ENCODE measurements around the gene CXorf49.
"Not testable (repeated sequence)": the region's sequence is repeated elsewhere in the genome, so short reads cannot be mapped to it uniquely, and the experiment has no call there.

Gene CXorf49

GRCh38 chrX:71671938-71672337 is 46.1 kb downstream of the CXorf49 start:
- no peaks in the 10 kb centered on the region for H3K4me1 ChIP-seq (ENCODE audit: control insufficient read depth in 2 of 2, insufficient read depth in 2 of 2, low read length in 2 of 2)
- H3K9me3 ChIP-seq (ENCODE audit: control insufficient read depth in 2 of 2, low read length in 2 of 2) = no peaks in the 10 kb centered on the region
- H3K4me3 ChIP-seq (ENCODE audit: low read length in 2 of 2) = no peak overlapping the region
- no peaks in the 10 kb centered on the region for H3K36me3 ChIP-seq (ENCODE audit: control insufficient read depth in 2 of 2, insufficient read depth in 2 of 2, low read length in 2 of 2)
- H3K27ac ChIP-seq (ENCODE audit: low read depth in 2 of 2, low read length in 2 of 2) = no peak overlapping the region
- no peak overlapping the region for H3K9ac ChIP-seq (ENCODE audit: low read depth in 1 of 2, low read length in 2 of 2)
- H3K27me3 ChIP-seq (ENCODE audit: control insufficient read depth in 2 of 2, insufficient read depth in 2 of 2, low read length in 2 of 2) = peaks cover 0 to 3% of the 10 kb centered on the region in 2 donors

GRCh38 chrX:71671043-71671780 is 46.9 kb downstream of the CXorf49 start:
- Histone ChIP-seq H3K9me3 (ENCODE audit: control insufficient read depth in 2 of 2, low read length in 2 of 2) (no peaks in the 10 kb centered on the region), H3K9ac (ENCODE audit: low read depth in 1 of 2, low read length in 2 of 2) (no peak overlapping the region), H3K4me3 (ENCODE audit: low read length in 2 of 2) (no peak overlapping the region), H3K27ac (ENCODE audit: low read depth in 2 of 2, low read length in 2 of 2) (no peak overlapping the region), H3K4me1 (ENCODE audit: control insufficient read depth in 2 of 2, insufficient read depth in 2 of 2, low read length in 2 of 2) (no peaks in the 10 kb centered on the region), H3K36me3 (ENCODE audit: control insufficient read depth in 2 of 2, insufficient read depth in 2 of 2, low read length in 2 of 2) (no peaks in the 10 kb centered on the region), H3K27me3 (ENCODE audit: control insufficient read depth in 2 of 2, insufficient read depth in 2 of 2, low read length in 2 of 2) (peaks cover 0 to 3% of the 10 kb centered on the region in 2 donors)

- not testable (repeated sequence) for H3K4me3 ChIP-seq (ENCODE audit: low read length in 2 of 2); H3K27ac ChIP-seq (ENCODE audit: low read depth in 2 of 2, low read length in 2 of 2); H3K4me1 ChIP-seq (ENCODE audit: control insufficient read depth in 2 of 2, insufficient read depth in 2 of 2, low read length in 2 of 2); H3K36me3 ChIP-seq (ENCODE audit: control insufficient read depth in 2 of 2, insufficient read depth in 2 of 2, low read length in 2 of 2); H3K9ac ChIP-seq (ENCODE audit: low read depth in 1 of 2, low read length in 2 of 2); H3K27me3 ChIP-seq (ENCODE audit: control insufficient read depth in 2 of 2, insufficient read depth in 2 of 2, low read length in 2 of 2); H3K9me3 ChIP-seq (ENCODE audit: control insufficient read depth in 2 of 2, low read length in 2 of 2)
These were observed 48.1 kb downstream of the CXorf49 start for GRCh38 chrX:71669947-71670346.

GRCh38 chrX:71669492-71669891 is 48.6 kb downstream of the CXorf49 start:
- H3K27ac ChIP-seq (ENCODE audit: low read depth in 2 of 2, low read length in 2 of 2) = no peak overlapping the region
- no peaks in the 10 kb centered on the region for H3K4me1 ChIP-seq (ENCODE audit: control insufficient read depth in 2 of 2, insufficient read depth in 2 of 2, low read length in 2 of 2)
- no peak overlapping the region for H3K9ac ChIP-seq (ENCODE audit: low read depth in 1 of 2, low read length in 2 of 2)
- no peak overlapping the region for H3K4me3 ChIP-seq (ENCODE audit: low read length in 2 of 2)
- no peaks in the 10 kb centered on the region for H3K36me3 ChIP-seq (ENCODE audit: control insufficient read depth in 2 of 2, insufficient read depth in 2 of 2, low read length in 2 of 2)
- H3K27me3 ChIP-seq (ENCODE audit: control insufficient read depth in 2 of 2, insufficient read depth in 2 of 2, low read length in 2 of 2) = peaks cover 0 to 3% of the 10 kb centered on the region in 2 donors
- H3K9me3 ChIP-seq (ENCODE audit: control insufficient read depth in 2 of 2, low read length in 2 of 2) = no peaks in the 10 kb centered on the region

- peaks cover 0 to 1% of the 10 kb centered on the region in 2 donors for H3K27me3 ChIP-seq (ENCODE audit: control insufficient read depth in 2 of 2, insufficient read depth in 2 of 2, low read length in 2 of 2)
- H3K27ac ChIP-seq (ENCODE audit: low read depth in 2 of 2, low read length in 2 of 2) = no peak overlapping the region
- H3K9ac ChIP-seq (ENCODE audit: low read depth in 1 of 2, low read length in 2 of 2) = no peak overlapping the region
- no peaks in the 10 kb centered on the region for H3K36me3 ChIP-seq (ENCODE audit: control insufficient read depth in 2 of 2, insufficient read depth in 2 of 2, low read length in 2 of 2)
- H3K4me3 ChIP-seq (ENCODE audit: low read length in 2 of 2) = no peak overlapping the region
- no peaks in the 10 kb centered on the region for H3K9me3 ChIP-seq (ENCODE audit: control insufficient read depth in 2 of 2, low read length in 2 of 2)
- H3K4me1 ChIP-seq (ENCODE audit: control insufficient read depth in 2 of 2, insufficient read depth in 2 of 2, low read length in 2 of 2) = no peaks in the 10 kb centered on the region
These were observed 49.9 kb downstream of the CXorf49 start for GRCh38 chrX:71668248-71668595.

GRCh38 chrX:71667328-71668247 is 50.5 kb downstream of the CXorf49 start, which contains the start of gene LOC101059915:
TSS of gene LOC101059915 (plus strand) at chrX:71667546.
- Histone ChIP-seq H3K4me1 (ENCODE audit: control insufficient read depth in 2 of 2, insufficient read depth in 2 of 2, low read length in 2 of 2) (no peaks in the 10 kb centered on the region), H3K27me3 (ENCODE audit: control insufficient read depth in 2 of 2, insufficient read depth in 2 of 2, low read length in 2 of 2) (no peaks in the 10 kb centered on the region), H3K4me3 (ENCODE audit: low read length in 2 of 2) (no peak within 1 kb of the TSS), H3K9ac (ENCODE audit: low read depth in 1 of 2, low read length in 2 of 2) (no peak within 1 kb of the TSS), H3K36me3 (ENCODE audit: control insufficient read depth in 2 of 2, insufficient read depth in 2 of 2, low read length in 2 of 2) (no peaks in the 10 kb centered on the region), H3K9me3 (ENCODE audit: control insufficient read depth in 2 of 2, low read length in 2 of 2) (no peaks in the 10 kb centered on the region), H3K27ac (ENCODE audit: low read depth in 2 of 2, low read length in 2 of 2) (no peak within 1 kb of the TSS)

GRCh38 chrX:71666240-71667223 is 51.6 kb downstream of the CXorf49 start:
- H3K36me3 ChIP-seq (ENCODE audit: control insufficient read depth in 2 of 2, insufficient read depth in 2 of 2, low read length in 2 of 2) = no peaks in the 10 kb centered on the region
- H3K4me1 ChIP-seq (ENCODE audit: control insufficient read depth in 2 of 2, insufficient read depth in 2 of 2, low read length in 2 of 2) = no peaks in the 10 kb centered on the region
- H3K9ac ChIP-seq (ENCODE audit: low read depth in 1 of 2, low read length in 2 of 2) = no peak overlapping the region
- no peak overlapping the region for H3K4me3 ChIP-seq (ENCODE audit: low read length in 2 of 2)
- no peaks in the 10 kb centered on the region for H3K9me3 ChIP-seq (ENCODE audit: control insufficient read depth in 2 of 2, low read length in 2 of 2)
- H3K27ac ChIP-seq (ENCODE audit: low read depth in 2 of 2, low read length in 2 of 2) = no peak overlapping the region
- no peaks in the 10 kb centered on the region for H3K27me3 ChIP-seq (ENCODE audit: control insufficient read depth in 2 of 2, insufficient read depth in 2 of 2, low read length in 2 of 2)

GRCh38 chrX:71665747-71666146 is 52.3 kb downstream of the CXorf49 start:
- Histone ChIP-seq H3K36me3 (ENCODE audit: control insufficient read depth in 2 of 2, insufficient read depth in 2 of 2, low read length in 2 of 2) (no peaks in the 10 kb centered on the region), H3K27me3 (ENCODE audit: control insufficient read depth in 2 of 2, insufficient read depth in 2 of 2, low read length in 2 of 2) (no peaks in the 10 kb centered on the region), H3K27ac (ENCODE audit: low read depth in 2 of 2, low read length in 2 of 2) (no peak overlapping the region), H3K9me3 (ENCODE audit: control insufficient read depth in 2 of 2, low read length in 2 of 2) (no peaks in the 10 kb centered on the region), H3K9ac (ENCODE audit: low read depth in 1 of 2, low read length in 2 of 2) (no peak overlapping the region), H3K4me3 (ENCODE audit: low read length in 2 of 2) (no peak overlapping the region), H3K4me1 (ENCODE audit: control insufficient read depth in 2 of 2, insufficient read depth in 2 of 2, low read length in 2 of 2) (no peaks in the 10 kb centered on the region)

GRCh38 chrX:71664889-71665491 is 53.1 kb downstream of the CXorf49 start:
- no peaks in the 10 kb centered on the region for H3K27me3 ChIP-seq (ENCODE audit: control insufficient read depth in 2 of 2, insufficient read depth in 2 of 2, low read length in 2 of 2)
- no peaks in the 10 kb centered on the region for H3K4me1 ChIP-seq (ENCODE audit: control insufficient read depth in 2 of 2, insufficient read depth in 2 of 2, low read length in 2 of 2)
- no peak overlapping the region for H3K4me3 ChIP-seq (ENCODE audit: low read length in 2 of 2)
- no peaks in the 10 kb centered on the region for H3K36me3 ChIP-seq (ENCODE audit: control insufficient read depth in 2 of 2, insufficient read depth in 2 of 2, low read length in 2 of 2)
- no peaks in the 10 kb centered on the region for H3K9me3 ChIP-seq (ENCODE audit: control insufficient read depth in 2 of 2, low read length in 2 of 2)
- no peak overlapping the region for H3K27ac ChIP-seq (ENCODE audit: low read depth in 2 of 2, low read length in 2 of 2)
- no peak overlapping the region for H3K9ac ChIP-seq (ENCODE audit: low read depth in 1 of 2, low read length in 2 of 2)
